Amygdala (tissue), 56 donors: ENCODE results near the gene ERG28.
"Not testable (repeated sequence)": the region's sequence is repeated elsewhere in the genome, so short reads cannot be mapped to it uniquely, and the experiment has no call there.

Experiments used
- DNase-seq, 56 donors: peaks; one replicate each; lab custom pipeline; 2025; lab: John Stamatoyannopoulos, UW

ERG28 gene

GRCh38 chr14:75660630-75661498, at the start of gene ERG28, which contains the start of gene TTLL5:
TSS of gene ERG28 (minus strand) at chr14:75660876. CDS start at chr14:75657502, 3,374 bp downstream.
TSS of gene TTLL5 (plus strand) at chr14:75661246. CDS start at chr14:75663150, 1,904 bp downstream.
- peak; percentile 49 to 99 (median 97) for DNase-seq

- peak in 47 of 56 donors; percentile 6 to 90 (median 49) for DNase-seq
Measured at GRCh38 chr14:75709207-75709812, 48.6 kb upstream of the ERG28 start.

DNA sequence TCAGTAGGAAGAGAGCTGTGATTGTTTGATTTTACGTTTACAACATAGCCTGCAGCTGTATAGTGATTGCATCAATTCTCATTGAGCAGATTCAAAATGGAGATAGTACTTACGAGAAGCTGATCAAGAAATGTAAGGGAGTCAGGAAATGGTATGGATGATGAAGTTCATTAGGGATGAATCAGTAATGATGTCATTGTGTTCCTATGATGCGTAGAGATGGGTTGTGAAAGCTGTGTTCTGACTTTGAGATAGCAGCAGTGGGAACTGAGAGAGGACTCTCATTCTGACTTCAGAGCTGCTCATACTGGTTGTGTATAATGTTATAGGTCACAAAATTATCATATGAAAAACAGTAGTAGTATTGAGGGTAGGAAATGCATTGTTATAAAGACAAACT, 44.3 kb upstream of the ERG28 start:
- no peak for DNase-seq

DNA sequence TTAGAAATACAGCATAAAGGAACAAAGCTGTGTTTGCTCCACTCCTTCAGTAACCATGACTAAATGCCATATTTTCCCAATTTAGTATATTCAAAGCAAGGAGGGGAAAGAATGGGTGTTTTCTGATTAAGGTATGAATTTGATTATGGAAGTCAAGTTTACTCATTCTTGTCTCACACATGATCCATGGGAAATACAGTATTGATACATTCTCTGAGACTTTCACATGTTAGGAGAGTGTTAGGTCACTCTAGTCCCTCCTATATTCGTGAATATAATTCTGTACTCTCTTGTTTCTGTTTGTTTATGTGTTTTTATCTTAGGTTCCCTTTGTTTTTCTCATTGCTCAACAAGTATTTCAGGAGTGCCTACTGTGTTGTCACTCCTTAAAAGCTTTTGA, 42.8 kb upstream of the ERG28 start:
- DNase-seq: no peak

DNA sequence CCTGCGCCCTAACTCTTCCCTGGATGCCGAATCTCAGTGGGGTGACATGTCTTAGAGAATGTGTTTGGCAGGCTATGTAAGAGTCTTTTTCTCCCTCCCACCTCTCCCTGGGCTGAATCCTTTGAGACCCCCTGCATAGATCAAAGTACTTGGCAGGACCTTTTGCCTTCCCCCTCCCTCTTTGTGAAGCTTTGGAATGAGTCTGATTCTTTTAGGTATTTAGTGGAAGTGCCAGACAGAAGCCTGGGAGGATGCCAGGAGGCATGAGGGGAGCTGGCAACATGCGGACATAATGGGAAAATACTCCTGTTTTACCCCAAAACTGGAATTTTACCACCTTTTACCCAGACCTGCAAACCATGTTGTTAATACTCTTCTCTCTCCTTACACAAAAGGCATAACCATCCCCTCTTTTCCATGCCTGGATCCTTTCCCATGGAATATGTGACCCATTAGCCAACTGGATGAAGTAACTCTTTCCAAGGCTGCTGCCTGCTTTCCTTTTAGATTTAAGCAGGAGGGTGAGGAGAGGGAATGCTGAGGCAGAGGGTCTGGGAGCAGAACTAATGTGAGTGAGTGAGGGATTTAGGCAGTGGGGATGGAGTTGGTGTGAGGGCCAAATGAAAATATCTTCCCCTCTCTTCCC, 42.1 kb upstream of the ERG28 start:
- DNase-seq: peak in 17 of 56 donors; percentile 2 to 46 (median 17)

DNA sequence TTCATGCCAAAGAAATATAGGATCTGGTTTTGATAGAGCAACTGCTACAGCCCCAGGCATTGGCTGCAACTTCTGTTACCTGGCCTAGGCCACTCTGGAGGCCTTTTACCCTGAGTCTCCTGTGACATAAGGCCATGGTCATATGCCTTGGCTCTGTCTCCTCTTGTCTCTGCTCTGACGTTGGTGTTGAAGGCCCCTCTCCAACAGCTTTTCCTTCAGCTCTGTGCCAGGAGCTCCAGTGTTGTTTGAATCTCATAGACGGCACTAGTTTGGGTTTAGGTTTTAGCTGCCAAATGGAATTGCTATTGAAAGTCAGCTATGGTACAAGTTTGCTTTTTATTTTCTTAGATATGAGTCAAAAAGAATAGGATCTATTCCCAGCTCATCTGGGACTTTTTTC, 41.4 kb upstream of the ERG28 start:
- DNase-seq: peak in 3 of 56 donors; percentile 6 to 28 (median 11)

DNA sequence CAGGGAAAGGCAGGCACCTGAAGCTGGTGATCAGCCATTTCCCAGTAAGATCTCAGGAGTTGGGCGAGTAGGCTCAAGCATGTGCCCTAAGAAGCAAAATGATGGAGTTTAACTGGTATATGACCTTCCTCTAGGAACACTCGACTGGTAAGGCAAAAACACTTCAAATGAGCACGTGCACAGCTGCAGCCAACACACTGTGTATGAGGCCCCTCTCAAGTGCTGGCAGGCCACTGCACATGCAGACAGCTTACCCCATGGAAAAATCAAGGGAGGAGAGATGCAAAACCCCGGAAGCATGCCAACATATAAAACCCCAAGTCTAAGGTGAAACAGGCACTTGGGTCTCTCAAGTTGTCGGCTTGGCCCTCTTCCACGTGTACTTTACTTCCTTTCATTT, 39.6 kb upstream of the ERG28 start:
- DNase-seq: no peak

- no peak for DNase-seq
Measured at GRCh38 chr14:75699331-75699730, 38.7 kb upstream of the ERG28 start.

DNA sequence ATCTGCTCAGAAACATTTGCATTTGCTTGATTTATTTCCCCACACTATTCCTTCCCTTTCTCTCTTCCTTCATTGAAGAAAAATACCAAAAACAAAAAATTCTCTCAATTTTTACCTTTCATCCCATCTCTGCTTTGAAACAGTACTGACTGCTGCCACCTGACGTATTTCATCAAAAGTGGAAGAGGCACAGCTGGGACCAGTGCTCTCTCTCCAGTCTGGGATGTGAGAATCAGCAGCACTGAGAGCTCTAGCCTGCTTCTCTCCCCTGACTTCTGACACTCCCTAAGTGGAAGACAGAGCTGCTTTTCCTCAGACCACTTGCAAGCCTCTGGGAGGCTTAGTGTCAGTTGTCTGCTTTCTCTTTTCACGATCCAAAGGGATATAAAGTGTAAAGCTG, 37.2 kb upstream of the ERG28 start:
- peak in 1 of 56 donors; percentile 8 for DNase-seq

DNA sequence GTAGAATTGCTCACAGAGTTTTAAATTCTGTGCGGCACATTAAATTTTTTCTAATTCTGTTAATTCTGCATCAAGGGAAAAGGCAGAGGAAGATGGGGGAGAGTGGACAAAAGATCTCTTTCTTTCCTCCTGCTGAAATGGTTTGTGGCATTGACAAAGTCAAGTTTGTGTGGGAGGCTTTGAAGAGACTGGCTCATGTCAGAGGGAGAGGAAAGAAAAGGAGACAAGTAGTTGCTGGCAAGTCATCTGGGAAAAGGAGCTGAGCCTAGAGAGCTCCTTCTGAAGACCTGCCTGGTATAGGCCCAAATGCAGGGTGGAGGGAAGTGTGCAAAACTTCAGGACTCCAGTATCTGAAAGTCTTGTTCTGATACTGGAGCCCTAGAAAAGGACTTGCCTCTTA, 36.7 kb upstream of the ERG28 start:
- DNase-seq: peak in 5 of 56 donors; percentile 4 to 10 (median 6)

DNA sequence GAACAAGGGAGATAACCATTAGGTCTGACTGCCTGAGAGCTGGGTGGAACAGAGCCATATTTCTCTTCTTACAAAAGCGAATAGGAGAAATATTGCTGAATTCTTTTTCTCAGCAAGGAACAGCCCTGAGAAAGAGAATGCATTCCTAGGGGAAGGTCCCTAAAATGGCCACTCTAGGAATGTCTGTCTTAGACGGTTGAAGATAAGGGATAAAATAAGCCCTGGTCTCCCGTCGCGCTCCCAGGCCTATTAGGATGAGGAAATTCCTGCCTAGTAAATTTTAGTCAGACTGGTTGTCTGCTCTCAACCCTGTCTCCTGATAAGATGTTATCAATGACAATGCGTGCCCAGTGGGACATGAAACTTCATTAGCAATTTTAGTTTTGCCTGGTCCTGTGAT, 34.3 kb upstream of the ERG28 start:
- not testable (repeated sequence) for DNase-seq

DNA sequence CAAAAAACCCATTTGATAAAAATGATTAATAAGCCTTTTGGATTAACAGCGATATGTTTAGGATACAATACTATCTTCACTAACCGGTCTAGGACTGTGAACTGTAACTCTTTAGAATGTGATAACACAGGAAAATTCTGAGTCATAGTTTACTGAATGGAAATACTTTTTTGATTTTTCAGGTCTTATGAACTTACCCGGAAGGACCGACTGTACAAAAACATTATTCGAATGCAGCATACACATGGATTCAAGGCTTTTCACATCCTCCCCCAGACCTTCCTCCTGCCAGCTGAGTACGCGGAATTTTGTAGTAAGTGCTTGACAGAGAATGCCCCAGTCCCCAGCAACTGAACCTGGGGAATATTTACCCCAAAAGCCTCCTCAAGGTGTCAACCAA, 29.3 kb upstream of the ERG28 start:
- no peak for DNase-seq

DNA sequence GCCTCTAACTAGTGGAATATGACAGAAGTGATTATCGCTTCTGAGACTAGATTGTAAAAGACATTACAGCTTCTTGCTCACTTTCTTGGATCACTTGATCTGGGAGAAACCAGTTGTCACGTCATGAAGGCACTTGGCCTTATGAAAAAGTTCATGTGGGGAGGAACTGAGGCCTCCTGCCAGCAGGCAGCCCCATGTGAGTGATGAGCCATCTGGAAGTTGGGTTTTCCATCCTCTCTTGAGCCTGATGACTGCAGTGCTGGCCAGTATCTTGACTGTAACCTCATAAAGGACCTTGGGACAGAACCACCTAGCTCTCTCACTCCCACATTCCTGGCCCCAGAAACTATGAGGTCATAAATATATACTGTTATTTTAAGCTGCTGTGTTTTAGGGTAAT, 28.3 kb upstream of the ERG28 start:
- DNase-seq: no peak

DNA sequence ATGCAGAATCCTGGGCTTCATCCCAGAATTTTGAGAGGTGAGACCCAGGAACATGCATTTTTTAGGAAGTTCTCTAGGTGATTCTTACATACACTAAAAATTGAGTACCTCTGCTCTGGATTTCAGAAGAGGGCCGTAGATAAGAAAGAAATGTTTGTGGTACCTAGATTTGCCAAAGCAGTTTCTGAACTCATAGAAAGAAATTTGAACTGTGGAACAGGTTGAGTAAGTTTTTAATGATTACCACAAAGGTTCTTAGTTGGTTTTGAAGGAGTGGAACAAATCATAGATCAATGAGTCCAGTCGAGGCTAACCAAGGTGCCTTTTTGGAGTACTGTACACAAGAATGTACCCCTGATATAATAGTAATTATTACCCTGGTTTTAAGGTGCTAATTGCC, 25.2 kb upstream of the ERG28 start:
- no peak for DNase-seq

GRCh38 chr14:75675265-75675960, 14.7 kb upstream of the ERG28 start:
- no peak for DNase-seq

- DNase-seq: no peak
Measured at GRCh38 chr14:75673345-75674035, 12.8 kb upstream of the ERG28 start.

DNA sequence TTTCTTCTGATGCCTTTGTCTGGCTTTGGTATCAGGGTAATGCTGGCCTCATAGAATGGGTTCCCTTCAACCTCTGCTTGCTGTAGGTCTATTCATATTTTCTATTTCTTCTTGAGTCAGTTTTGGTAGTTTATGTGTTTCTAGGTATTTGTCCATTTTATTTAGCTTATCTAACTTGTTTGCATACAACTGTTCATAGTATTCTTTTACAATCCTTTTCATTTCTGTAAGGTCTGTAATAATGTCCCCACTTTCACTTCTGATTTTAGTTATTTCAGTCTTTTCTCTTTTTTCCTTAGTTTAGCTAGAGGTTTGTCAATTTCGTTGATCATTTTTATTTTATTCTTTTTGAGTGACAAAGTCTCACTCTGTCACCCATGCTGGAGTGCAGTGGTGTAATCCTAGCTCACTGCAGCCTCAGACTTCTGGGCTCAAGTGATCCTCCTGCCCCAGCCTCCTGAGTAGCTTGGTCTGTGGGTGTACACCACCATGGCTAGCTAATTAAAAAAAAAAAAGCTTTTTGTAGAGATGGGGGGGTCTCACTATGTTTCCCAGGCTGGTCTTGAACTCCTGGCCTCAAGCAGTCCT, 12.0 kb upstream of the ERG28 start:
- no peak for DNase-seq

GRCh38 chr14:75667099-75667765, 6.6 kb upstream of the ERG28 start:
- DNase-seq: peak in 5 of 56 donors; percentile 6 to 25 (median 18)

- DNase-seq: no peak
Measured at GRCh38 chr14:75662966-75663365, 2.3 kb upstream of the ERG28 start.
